ENCODE data around the gene NFYA.

The NFYA gene

GRCh38 chr6:41073203-41073967 is 611 bp downstream of the NFYA start:
- peak overlapping the region; percentile 90 for H3K4me3 ChIP-seq (ENCODE audit: low read depth, low read length)
- peak; percentile 43 for TF ChIP-seq CTCF (IDR thresholded peaks at IDR 0.05; ENCODE audit: borderline replicate concordance, insufficient read depth, low read depth, low read length)

GRCh38 chr6:41073968-41074691 is 1.4 kb downstream of the NFYA start:
- H3K4me3 ChIP-seq (ENCODE audit: low read depth, low read length) = peak overlapping the region; percentile 90
- no peak for TF ChIP-seq CTCF (IDR thresholded peaks at IDR 0.05; ENCODE audit: borderline replicate concordance, insufficient read depth, low read depth, low read length)

GRCh38 chr6:41074692-41075436 is 2.1 kb downstream of the NFYA start:
- peak overlapping the region; percentile 90 for H3K4me3 ChIP-seq (ENCODE audit: low read depth, low read length)
- no peak for TF ChIP-seq CTCF (IDR thresholded peaks at IDR 0.05; ENCODE audit: borderline replicate concordance, insufficient read depth, low read depth, low read length)

GRCh38 chr6:41075651-41076626 is 3.2 kb downstream of the NFYA start:
- H3K4me3 ChIP-seq (ENCODE audit: low read depth, low read length) = no peak overlapping the region
- TF ChIP-seq CTCF (IDR thresholded peaks at IDR 0.05; ENCODE audit: borderline replicate concordance, insufficient read depth, low read depth, low read length) = no peak

GRCh38 chr6:41077536-41077935 is 4.8 kb downstream of the NFYA start:
- TF ChIP-seq CTCF (IDR thresholded peaks at IDR 0.05; ENCODE audit: borderline replicate concordance, insufficient read depth, low read depth, low read length) = no peak
- no peak overlapping the region for H3K4me3 ChIP-seq (ENCODE audit: low read depth, low read length)

GRCh38 chr6:41078101-41078500 is 5.3 kb downstream of the NFYA start:
- TF ChIP-seq CTCF (IDR thresholded peaks at IDR 0.05; ENCODE audit: borderline replicate concordance, insufficient read depth, low read depth, low read length) = no peak
- no peak overlapping the region for H3K4me3 ChIP-seq (ENCODE audit: low read depth, low read length)
